ENCODE measurements around the gene SLC45A1. TPM values are rescaled to one million over a fixed set of nuclear protein-coding genes. Genes with fewer than 3 reads are reported as not detected.

Gene SLC45A1
- total RNA-seq, 2 experiments from 2014 or later: 0.88 to 0.98 TPM

DNA sequence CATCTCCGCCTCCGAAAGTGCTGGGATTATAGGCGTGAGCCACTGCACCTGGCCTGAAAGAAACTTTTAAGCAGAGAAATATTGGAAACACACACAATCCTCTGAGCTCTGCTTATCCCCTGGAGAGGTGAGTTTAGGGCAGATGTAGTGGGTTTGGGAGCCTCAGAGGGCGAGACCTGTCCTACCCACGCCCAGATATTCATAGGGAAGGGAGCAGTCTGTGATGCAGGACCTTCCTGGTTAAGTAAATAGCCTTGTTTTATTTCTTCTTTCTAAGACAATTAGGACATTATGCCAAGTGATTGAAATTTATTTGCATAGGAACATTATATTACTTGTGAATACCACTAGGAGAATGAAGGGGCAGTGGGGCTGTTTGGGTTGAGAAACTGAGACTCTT lies 18.0 kb upstream of the SLC45A1 start:
- H3K9me3 Mint-ChIP-seq: no peaks in the 10 kb centered on the region
- H3K27me3 ChIP-seq (ENCODE audit: control insufficient read depth in 1 of 2, insufficient read depth in 2 of 2, low read length in 2 of 2): peaks cover 0 to 4% of the 10 kb centered on the region in 2 experiments
- ATAC-seq (ENCODE audit: poor library complexity): no peak
- intact Hi-C loops (cut with DNase I, micrococcal nuclease): no loop called here
- H3K27ac ChIP-seq (ENCODE audit: low read depth in 1 of 2, low read length in 2 of 2): no peak overlapping the region
- no peaks in the 10 kb centered on the region for H3K36me3 Mint-ChIP-seq (ENCODE audit: low read depth)
- H3K4me1 Mint-ChIP-seq (ENCODE audit: low read depth): no peaks in the 10 kb centered on the region
- H3K27ac Mint-ChIP-seq: no peak overlapping the region
- DNase-seq: no peak
- peaks cover 32% of the 10 kb centered on the region for H3K27me3 Mint-ChIP-seq
- ChIA-PET CTCF (no interaction called here), POLR2A (no interaction called here)
- H3K4me1 ChIP-seq (ENCODE audit: insufficient read depth, low read length): no peaks in the 10 kb centered on the region
- H3K9me3 ChIP-seq (ENCODE audit: control insufficient read depth in 1 of 2, insufficient read depth in 1 of 2, low read length in 2 of 2): no peaks in the 10 kb centered on the region
- no peak overlapping the region for H3K4me3 ChIP-seq (ENCODE audit: low read length)
- TF ChIP-seq, protein P1, sequence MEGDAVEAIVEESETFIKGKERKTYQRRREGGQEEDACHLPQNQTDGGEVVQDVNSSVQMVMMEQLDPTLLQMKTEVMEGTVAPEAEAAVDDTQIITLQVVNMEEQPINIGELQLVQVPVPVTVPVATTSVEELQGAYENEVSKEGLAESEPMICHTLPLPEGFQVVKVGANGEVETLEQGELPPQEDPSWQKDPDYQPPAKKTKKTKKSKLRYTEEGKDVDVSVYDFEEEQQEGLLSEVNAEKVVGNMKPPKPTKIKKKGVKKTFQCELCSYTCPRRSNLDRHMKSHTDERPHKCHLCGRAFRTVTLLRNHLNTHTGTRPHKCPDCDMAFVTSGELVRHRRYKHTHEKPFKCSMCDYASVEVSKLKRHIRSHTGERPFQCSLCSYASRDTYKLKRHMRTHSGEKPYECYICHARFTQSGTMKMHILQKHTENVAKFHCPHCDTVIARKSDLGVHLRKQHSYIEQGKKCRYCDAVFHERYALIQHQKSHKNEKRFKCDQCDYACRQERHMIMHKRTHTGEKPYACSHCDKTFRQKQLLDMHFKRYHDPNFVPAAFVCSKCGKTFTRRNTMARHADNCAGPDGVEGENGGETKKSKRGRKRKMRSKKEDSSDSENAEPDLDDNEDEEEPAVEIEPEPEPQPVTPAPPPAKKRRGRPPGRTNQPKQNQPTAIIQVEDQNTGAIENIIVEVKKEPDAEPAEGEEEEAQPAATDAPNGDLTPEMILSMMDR (IDR thresholded peaks at IDR 0.05): no peak
- no peak overlapping the region for H3K4me3 Mint-ChIP-seq
- no peaks in the 10 kb centered on the region for H3K36me3 ChIP-seq (ENCODE audit: insufficient read depth, low read length)

DNA sequence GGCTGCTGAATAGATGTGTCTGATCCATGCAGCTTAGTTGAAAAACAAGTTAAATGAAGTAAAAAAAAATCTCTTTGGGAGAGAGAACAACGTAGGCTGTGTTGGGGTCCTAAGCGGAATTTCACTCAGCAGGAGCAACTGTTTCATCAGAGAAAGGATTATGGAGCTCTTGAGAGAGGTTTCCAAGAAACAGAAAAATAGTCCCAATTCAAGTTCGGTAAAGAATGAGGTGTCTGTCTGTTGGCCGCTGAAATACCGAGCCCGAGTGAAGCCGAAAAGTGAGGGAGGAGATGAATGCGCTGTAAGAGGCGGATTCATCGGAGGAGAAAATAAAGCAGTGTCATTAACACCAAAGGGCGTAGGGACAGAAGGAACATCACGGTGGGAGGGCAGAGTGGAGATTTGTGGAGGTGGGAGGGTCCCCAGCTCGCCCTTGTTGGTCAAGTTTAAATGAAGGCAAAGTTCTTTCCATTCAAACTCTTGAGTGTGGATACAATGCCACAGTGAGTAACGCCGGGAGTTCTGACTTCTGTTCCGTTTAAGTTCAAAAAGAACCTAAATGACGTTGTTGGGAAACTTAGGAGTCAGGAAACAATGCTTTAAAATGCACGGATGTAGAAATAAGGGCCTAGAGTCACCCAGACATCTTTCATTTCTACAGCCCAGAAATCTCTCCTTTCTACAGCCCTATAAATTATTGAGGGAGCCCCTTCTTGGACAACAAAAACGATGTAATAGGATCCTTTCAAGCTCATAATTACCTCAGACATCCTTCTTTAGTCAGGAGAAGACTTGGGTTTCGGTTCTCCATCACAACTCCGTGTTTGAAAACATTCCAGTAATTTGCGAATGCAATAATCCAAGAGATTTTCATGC lies 15.6 kb upstream of the SLC45A1 start:
- Mint-ChIP-seq H3K27me3 (peaks cover 25% of the 10 kb centered on the region), H3K27ac (no peak overlapping the region), H3K9me3 (no peaks in the 10 kb centered on the region), H3K4me3 (no peak overlapping the region), H3K4me1 (ENCODE audit: low read depth) (no peaks in the 10 kb centered on the region), H3K36me3 (ENCODE audit: low read depth) (no peaks in the 10 kb centered on the region)
- CTCF ChIA-PET: no interaction called here
- no peak overlapping the region for H3K27ac ChIP-seq (ENCODE audit: low read depth in 1 of 2, low read length in 2 of 2)
- DNase-seq (no peak), ATAC-seq (ENCODE audit: poor library complexity) (no peak)
- H3K4me3 ChIP-seq (ENCODE audit: low read length): no peak overlapping the region
- no peaks in the 10 kb centered on the region for H3K4me1 ChIP-seq (ENCODE audit: insufficient read depth, low read length)
- TF ChIP-seq, protein P1 (IDR thresholded peaks at IDR 0.05): no peak
- H3K9me3 ChIP-seq (ENCODE audit: control insufficient read depth in 1 of 2, insufficient read depth in 1 of 2, low read length in 2 of 2): no peaks in the 10 kb centered on the region
- peaks cover 0 to 4% of the 10 kb centered on the region in 2 experiments for H3K27me3 ChIP-seq (ENCODE audit: control insufficient read depth in 1 of 2, insufficient read depth in 2 of 2, low read length in 2 of 2)
- POLR2A ChIA-PET: no interaction called here
- no peaks in the 10 kb centered on the region for H3K36me3 ChIP-seq (ENCODE audit: insufficient read depth, low read length)
- intact Hi-C loops (cut with DNase I, micrococcal nuclease): no loop called here

DNA sequence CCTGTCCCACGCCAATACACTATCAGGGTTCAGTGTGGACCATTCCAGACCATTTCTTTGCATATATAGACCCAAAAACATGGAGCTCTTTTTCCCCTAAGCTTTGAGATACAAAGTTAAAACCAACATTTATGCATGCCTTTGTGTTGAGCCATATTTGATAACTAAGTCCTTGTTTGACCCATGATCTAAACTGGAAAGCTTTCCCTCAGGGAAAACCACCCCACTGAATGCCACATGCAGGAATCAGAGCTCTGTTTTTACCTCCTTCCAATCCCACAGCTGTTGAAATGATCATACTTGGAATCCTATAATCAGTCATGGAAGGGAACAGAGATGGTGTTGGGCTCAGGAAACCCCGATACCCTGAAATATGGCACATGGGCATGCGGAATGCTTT lies 14.8 kb upstream of the SLC45A1 start:
- DNase-seq (no peak), ATAC-seq (ENCODE audit: poor library complexity) (no peak)
- TF ChIP-seq, protein P1 (IDR thresholded peaks at IDR 0.05): no peak
- H3K27me3 Mint-ChIP-seq: peaks cover 20% of the 10 kb centered on the region
- intact Hi-C loops (cut with DNase I, micrococcal nuclease): no loop called here
- Histone ChIP-seq H3K27me3 (ENCODE audit: control insufficient read depth in 1 of 2, insufficient read depth in 2 of 2, low read length in 2 of 2) (peaks cover 0 to 4% of the 10 kb centered on the region in 2 experiments), H3K9me3 (ENCODE audit: control insufficient read depth in 1 of 2, insufficient read depth in 1 of 2, low read length in 2 of 2) (no peaks in the 10 kb centered on the region), H3K4me1 (ENCODE audit: insufficient read depth, low read length) (no peaks in the 10 kb centered on the region), H3K4me3 (ENCODE audit: low read length) (no peak overlapping the region), H3K36me3 (ENCODE audit: insufficient read depth, low read length) (no peaks in the 10 kb centered on the region), H3K27ac (ENCODE audit: low read depth in 1 of 2, low read length in 2 of 2) (no peak overlapping the region)
- ChIA-PET POLR2A (no interaction called here), CTCF (no interaction called here)
- no peaks in the 10 kb centered on the region for H3K36me3 Mint-ChIP-seq (ENCODE audit: low read depth)
- H3K9me3 Mint-ChIP-seq: no peaks in the 10 kb centered on the region
- no peaks in the 10 kb centered on the region for H3K4me1 Mint-ChIP-seq (ENCODE audit: low read depth)
- no peak overlapping the region for H3K27ac Mint-ChIP-seq
- no peak overlapping the region for H3K4me3 Mint-ChIP-seq
